HG03342 (cell line): ENCODE data around the gene HOXA9.

Experiments
- ATAC-seq: cut with Tn5 transposase; IDR thresholded peaks from one replicate; pipeline ENCODE4 v1.9.1; 2021; ENCODE audit warnings: mild to moderate bottlenecking, moderate library complexity; ENCODE audit not compliant: unreplicated experiment

The HOXA9 gene

GRCh38 chr7:27116031-27116961, 49.0 kb downstream of the HOXA9 start:
- ATAC-seq: no peak

- no peak for ATAC-seq
Measured at GRCh38 chr7:27115221-27116026, 49.9 kb downstream of the HOXA9 start.

- ATAC-seq: no peak
Measured at GRCh38 chr7:27114881-27115220, 50.5 kb downstream of the HOXA9 start.

- no peak for ATAC-seq
Measured at GRCh38 chr7:27113991-27114769, 51.2 kb downstream of the HOXA9 start.

GRCh38 chr7:27112955-27113949, 52.1 kb downstream of the HOXA9 start:
- ATAC-seq: no peak
